Caco-2 (cell line): ENCODE measurements around the gene SCD5. TPM values are rescaled to one million over a fixed set of nuclear protein-coding genes. Genes with fewer than 3 reads are reported as not detected.

Source experiments
- BruUV-seq: library from RNA; stranded (reverse); fragments of 400-500 nt; replicated peaks from 2 replicates; lab custom pipeline; 2021; lab: Mats Ljungman, UMichigan
- CTCF ChIA-PET: fragments of 300-600 bp; sonication (Branson Sonifier 250); formaldehyde crosslinking; loops from one replicate; lab custom pipeline; 2022; ENCODE audit warnings: antibody characterized with exemption; lab: Charles Lee
- POLR2A ChIA-PET: fragments of 300-600 bp; sonication (Branson Sonifier 250); formaldehyde crosslinking; loops from one replicate; lab custom pipeline; 2022; ENCODE audit warnings: antibody characterized with exemption; lab: Charles Lee
- DNase-seq, 2 experiments: peaks; one replicate each; pipeline versions ENCODE4 v3.0.0 to v3.0.0-alpha.2; 2020 to 2022
- H3K27me3 ChIP-seq: replicated peaks from 2 replicates; pipeline ENCODE4 v1.6.0; 2011; ENCODE audit warnings: low read length; ENCODE audit not compliant: control insufficient read depth, insufficient read depth
- H3K36me3 ChIP-seq: 2 replicates; pipeline ENCODE4 v1.5.1; 2011; ENCODE audit warnings: low read length; ENCODE audit not compliant: control insufficient read depth, insufficient read depth
- H3K4me1 ChIP-seq: fragments of 250-450 bp; sonication (Bioruptor Pico); 2 replicates; pipeline ENCODE4 v1.5.1; 2020; ENCODE audit warnings: mild to moderate bottlenecking
- H3K4me3 ChIP-seq: 2 replicates; pipeline ENCODE4 v1.5.1; 2011; ENCODE audit warnings: low read depth, mild to moderate bottlenecking, control low read depth, low read length
- H3K9me3 ChIP-seq: fragments of 250-450 bp; sonication (Bioruptor Pico); 2 replicates; pipeline ENCODE4 v1.5.1; 2020; ENCODE audit warnings: mild to moderate bottlenecking, moderate library complexity
- H3K27ac Mint-ChIP-seq: one replicate; pipeline ENCODE4 v1.8.0; 2022; ENCODE audit warnings: mixed read lengths; ENCODE audit not compliant: unreplicated experiment
- H3K27me3 Mint-ChIP-seq: one replicate; pipeline ENCODE4 v1.8.0; 2022; ENCODE audit warnings: mixed read lengths; ENCODE audit not compliant: insufficient read depth, unreplicated experiment
- H3K36me3 Mint-ChIP-seq: one replicate; pipeline ENCODE4 v1.8.0; 2022; ENCODE audit warnings: mild to moderate bottlenecking, mixed read lengths; ENCODE audit not compliant: insufficient read depth, unreplicated experiment
- H3K4me1 Mint-ChIP-seq: one replicate; pipeline ENCODE4 v1.8.0; 2022; ENCODE audit warnings: low read depth, mixed read lengths; ENCODE audit not compliant: unreplicated experiment
- H3K4me3 Mint-ChIP-seq: one replicate; pipeline ENCODE4 v1.8.0; 2022; ENCODE audit warnings: mild to moderate bottlenecking, moderate library complexity, mixed read lengths; ENCODE audit not compliant: unreplicated experiment
- H3K9me3 Mint-ChIP-seq: one replicate; pipeline ENCODE4 v1.8.0; 2022; ENCODE audit warnings: mixed read lengths; ENCODE audit not compliant: unreplicated experiment
- intact Hi-C: fragments of 100-400 bp; cut with micrococcal nuclease; formaldehyde crosslinking; loops from one replicate; pipeline ENCODE4 v1.10.0; 2022; ENCODE audit not compliant: unreplicated experiment
- total RNA-seq: library from RNA; stranded (reverse); gene quantifications from 2 replicates; pipeline ENCODE4 v1.2.3, GENCODE V29; 2022
- TF ChIP-seq, protein P1 (sequence below), 2 experiments: fragments of 200-600 bp in 1 of 2; IDR thresholded peaks; 1 replicate in 1 of 2; 2 replicates in 1 of 2; pipeline versions ENCODE4 v1.5.1 to v1.8.0; 2011 to 2022; ENCODE audit warnings: antibody characterized with exemption in 1 of 2, control low read depth in 1 of 2, inconsistent platforms in 1 of 2, low read depth in 1 of 2, low read length in 1 of 2, mild to moderate bottlenecking in 1 of 2, moderate library complexity in 1 of 2; ENCODE audit not compliant: insufficient read depth in 1 of 2, severe bottlenecking in 1 of 2, unreplicated experiment in 1 of 2

Gene SCD5
- total RNA-seq, 1 experiment from 2014 or later = 2.7 TPM

DNA sequence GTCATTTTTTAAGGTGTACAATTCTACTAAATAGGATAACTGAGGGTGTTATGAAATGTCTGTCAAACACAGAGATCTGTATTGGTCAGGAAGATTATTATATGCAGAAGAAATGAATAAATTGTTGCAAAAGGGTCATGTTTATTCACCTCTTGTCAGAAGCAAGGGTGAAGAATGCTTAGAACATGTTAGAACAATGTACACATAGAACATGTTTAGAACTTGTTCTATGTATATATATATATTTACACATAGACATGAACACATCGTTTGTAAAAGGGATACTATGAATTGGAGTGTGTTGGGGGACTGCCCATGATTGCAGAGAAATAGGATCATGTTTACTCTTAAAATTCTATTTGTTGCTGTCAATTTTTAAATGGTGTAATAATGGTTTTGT lies 208.8 kb downstream of the SCD5 start:
- H3K4me3 ChIP-seq = no peak overlapping the region
- peaks cover 17% of the 10 kb centered on the region for H3K4me1 Mint-ChIP-seq
- no peaks in the 10 kb centered on the region for H3K27me3 ChIP-seq
- no peak overlapping the region for H3K4me3 Mint-ChIP-seq
- H3K27ac Mint-ChIP-seq = no peak overlapping the region
- TF ChIP-seq, protein P1, sequence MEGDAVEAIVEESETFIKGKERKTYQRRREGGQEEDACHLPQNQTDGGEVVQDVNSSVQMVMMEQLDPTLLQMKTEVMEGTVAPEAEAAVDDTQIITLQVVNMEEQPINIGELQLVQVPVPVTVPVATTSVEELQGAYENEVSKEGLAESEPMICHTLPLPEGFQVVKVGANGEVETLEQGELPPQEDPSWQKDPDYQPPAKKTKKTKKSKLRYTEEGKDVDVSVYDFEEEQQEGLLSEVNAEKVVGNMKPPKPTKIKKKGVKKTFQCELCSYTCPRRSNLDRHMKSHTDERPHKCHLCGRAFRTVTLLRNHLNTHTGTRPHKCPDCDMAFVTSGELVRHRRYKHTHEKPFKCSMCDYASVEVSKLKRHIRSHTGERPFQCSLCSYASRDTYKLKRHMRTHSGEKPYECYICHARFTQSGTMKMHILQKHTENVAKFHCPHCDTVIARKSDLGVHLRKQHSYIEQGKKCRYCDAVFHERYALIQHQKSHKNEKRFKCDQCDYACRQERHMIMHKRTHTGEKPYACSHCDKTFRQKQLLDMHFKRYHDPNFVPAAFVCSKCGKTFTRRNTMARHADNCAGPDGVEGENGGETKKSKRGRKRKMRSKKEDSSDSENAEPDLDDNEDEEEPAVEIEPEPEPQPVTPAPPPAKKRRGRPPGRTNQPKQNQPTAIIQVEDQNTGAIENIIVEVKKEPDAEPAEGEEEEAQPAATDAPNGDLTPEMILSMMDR (IDR thresholded peaks at IDR 0.05; ENCODE audit: insufficient read depth in 1 of 2, low read depth in 1 of 2, low read length in 1 of 2, severe bottlenecking in 1 of 2, unreplicated experiment in 1 of 2) = no peak
- DNase-seq = no peak
- no peaks in the 10 kb centered on the region for H3K36me3 ChIP-seq
- peaks cover 22% of the 10 kb centered on the region for H3K4me1 ChIP-seq
- POLR2A ChIA-PET = no interaction called here
- H3K36me3 Mint-ChIP-seq = no peaks in the 10 kb centered on the region
- BruUV-seq = no TSS peak
- CTCF ChIA-PET = no interaction called here
- H3K9me3 ChIP-seq = no peaks in the 10 kb centered on the region
- intact Hi-C loops = no loop called here
- H3K27me3 Mint-ChIP-seq = no peaks in the 10 kb centered on the region
- H3K9me3 Mint-ChIP-seq = peaks cover 8% of the 10 kb centered on the region

DNA sequence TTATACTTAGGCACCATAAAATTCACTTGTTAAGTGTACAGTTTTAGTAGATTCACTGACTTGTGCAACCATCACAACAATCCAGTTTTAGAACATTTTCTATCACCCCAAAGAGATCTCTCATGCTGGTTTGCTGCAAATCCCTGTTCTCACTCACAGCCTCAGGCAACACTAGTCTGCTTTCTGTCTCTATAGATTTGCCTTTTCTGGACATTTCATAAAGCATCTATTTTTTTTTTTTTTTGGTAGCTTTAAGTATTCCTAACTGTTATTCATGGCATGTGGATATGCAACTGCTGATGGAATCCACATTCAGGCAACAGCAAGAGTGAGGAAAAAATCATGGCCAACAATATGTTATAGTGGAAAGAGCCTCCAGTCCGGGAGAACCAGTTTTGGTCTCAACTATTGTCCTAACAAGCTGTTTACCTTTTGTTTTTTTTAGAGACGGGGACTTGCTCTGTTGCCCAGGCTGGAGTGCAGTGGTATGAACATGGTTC lies 209.8 kb downstream of the SCD5 start:
- Histone ChIP-seq H3K4me3 (no peak overlapping the region), H3K27me3 (no peaks in the 10 kb centered on the region), H3K4me1 (peaks cover 29% of the 10 kb centered on the region), H3K9me3 (no peaks in the 10 kb centered on the region), H3K36me3 (no peaks in the 10 kb centered on the region)
- Mint-ChIP-seq H3K4me3 (no peak overlapping the region), H3K4me1 (peaks cover 24% of the 10 kb centered on the region), H3K27ac (no peak overlapping the region), H3K27me3 (no peaks in the 10 kb centered on the region), H3K9me3 (peaks cover 8% of the 10 kb centered on the region), H3K36me3 (no peaks in the 10 kb centered on the region)
- no TSS peak for BruUV-seq
- ChIA-PET POLR2A (no interaction called here), CTCF (no interaction called here)
- intact Hi-C loops = no loop called here
- DNase-seq = no peak
- TF ChIP-seq, protein P1 (IDR thresholded peaks at IDR 0.05; ENCODE audit: insufficient read depth in 1 of 2, low read depth in 1 of 2, low read length in 1 of 2, severe bottlenecking in 1 of 2, unreplicated experiment in 1 of 2) = no peak

DNA sequence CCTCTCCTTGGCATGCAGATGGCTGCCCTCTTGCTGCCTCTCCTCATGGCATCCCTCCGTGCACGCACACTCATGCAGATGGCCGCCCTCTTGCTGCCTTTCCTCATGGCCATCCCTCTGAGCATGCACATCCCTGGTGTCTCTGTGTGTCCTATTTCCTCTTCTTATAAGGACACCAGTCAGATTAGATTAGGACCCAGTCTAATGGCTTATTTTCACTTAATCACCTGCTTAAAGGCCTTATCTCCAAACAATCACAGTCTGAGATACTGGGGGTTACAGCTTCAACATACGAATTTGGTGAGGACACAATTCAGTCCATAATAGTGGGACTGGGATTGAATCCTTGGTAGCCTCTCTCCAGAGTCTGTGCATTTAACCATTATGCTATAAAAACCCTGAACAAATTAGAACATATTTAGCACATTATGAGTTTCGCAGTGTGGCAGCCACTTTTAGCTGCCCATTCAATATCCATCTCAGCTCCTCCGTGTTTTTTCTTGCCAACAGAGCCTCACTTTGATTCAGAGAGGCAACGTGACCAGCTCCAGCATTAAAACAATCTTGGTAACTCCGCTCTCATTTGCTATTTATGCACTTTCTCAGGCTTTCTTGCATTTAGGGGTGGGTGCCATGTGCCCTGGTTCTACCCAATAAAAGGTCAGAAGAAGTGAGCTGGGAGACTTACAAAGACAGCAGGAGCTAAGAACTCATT lies 210.6 kb downstream of the SCD5 start:
- H3K27me3 ChIP-seq = no peaks in the 10 kb centered on the region
- no peak for DNase-seq
- TF ChIP-seq, protein P1 (IDR thresholded peaks at IDR 0.05; ENCODE audit: insufficient read depth in 1 of 2, low read depth in 1 of 2, low read length in 1 of 2, severe bottlenecking in 1 of 2, unreplicated experiment in 1 of 2) = no peak
- ChIA-PET CTCF (no interaction called here), POLR2A (no interaction called here)
- H3K4me1 Mint-ChIP-seq = peaks cover 32% of the 10 kb centered on the region
- peaks cover 8% of the 10 kb centered on the region for H3K9me3 Mint-ChIP-seq
- peaks cover 29% of the 10 kb centered on the region for H3K4me1 ChIP-seq
- H3K27ac Mint-ChIP-seq = no peak overlapping the region
- H3K9me3 ChIP-seq = no peaks in the 10 kb centered on the region
- no TSS peak for BruUV-seq
- H3K4me3 ChIP-seq = no peak overlapping the region
- H3K4me3 Mint-ChIP-seq = no peak overlapping the region
- H3K36me3 ChIP-seq = no peaks in the 10 kb centered on the region
- no peaks in the 10 kb centered on the region for H3K36me3 Mint-ChIP-seq
- no peaks in the 10 kb centered on the region for H3K27me3 Mint-ChIP-seq
- intact Hi-C loops = no loop called here
